ENCODE results near the gene ZNF19. TPM values are rescaled to one million over a fixed set of nuclear protein-coding genes. Genes with fewer than 3 reads are reported as not detected.

The ZNF19 gene
- total and polyA plus RNA-seq, 9 of the 15 experiments (the other 6 are each of a cell fraction or from before 2014, with no cell fraction given): 1.2 to 2.8 (median 1.8) TPM

- H3K27me3 ChIP-seq (ENCODE audit: control insufficient read depth in 2 of 2, insufficient read depth in 2 of 2, low read length in 2 of 2): peaks cover 24 to 43% of the 10 kb centered on the region in 2 experiments
- no peaks in the 10 kb centered on the region for H3K79me2 ChIP-seq (ENCODE audit: control insufficient read depth, insufficient read depth, low read length)
- intact Hi-C loops (cut with micrococcal nuclease): no loop called here
- no peak overlapping the region for H3K27ac ChIP-seq (ENCODE audit: extremely low read depth, low read depth, low read length)
- TF ChIP-seq CEBPZ (IDR thresholded peaks at IDR 0.05; ENCODE audit: borderline replicate concordance, low read depth, low read length) (no peak), MAFG (tag; conservative IDR thresholded peaks at IDR 0.05) (peak; percentile 55; the same call in 1 of the 2 replicates), ZBTB9 (CRISPR knock-in tag; IDR thresholded peaks at IDR 0.05) (no peak), SMAD4 (CRISPR knock-in tag; conservative IDR thresholded peaks at IDR 0.05) (no peak), ZNF316 (IDR thresholded peaks at IDR 0.05) (peak; percentile 83), PHB (CRISPR knock-in tag; IDR thresholded peaks at IDR 0.05) (no peak), ZNF121 (CRISPR knock-in tag; conservative IDR thresholded peaks at IDR 0.05) (no peak), MTA1 (IDR thresholded peaks at IDR 0.05; ENCODE audit: borderline replicate concordance) (no peak), C11orf30 (IDR thresholded peaks at IDR 0.05; ENCODE audit: low read depth) (peak; percentile 41; the same call in 1 of the 2 replicates), NUFIP1 (IDR thresholded peaks at IDR 0.05; ENCODE audit: partially characterized antibody) (no peak), ZNF696 (CRISPR knock-in tag; conservative IDR thresholded peaks at IDR 0.05) (no peak)
- ATAC-seq (no peak), DNase-seq (ENCODE audit: extremely low read depth in 1 of 4, low spot score in 3 of 4) (no peak), FAIRE-seq (no peak)
- BruUV-seq (replicated peaks): no TSS peak
- H3K4me1 ChIP-seq (replicated peaks in 1 of 2; ENCODE audit: control insufficient read depth in 2 of 2, insufficient read depth in 2 of 2, low read length in 2 of 2): no peaks in the 10 kb centered on the region
- H3K4me3 ChIP-seq: no peak overlapping the region
- CTCF ChIA-PET (ENCODE audit: low intra/inter-chr PET ratio): interaction anchor here (0.7 kb wide), 1 partner anchor 24 kb away, joined by 3 read pairs; no protein-coding TSS in a partner anchor
- H3K36me3 ChIP-seq (ENCODE audit: control insufficient read depth, insufficient read depth, low read length): no peaks in the 10 kb centered on the region
- H3K9me1 ChIP-seq (ENCODE audit: control insufficient read depth, insufficient read depth, low read length): no peaks in the 10 kb centered on the region
- no peaks in the 10 kb centered on the region for H4K20me1 ChIP-seq (replicated peaks; ENCODE audit: control insufficient read depth, insufficient read depth, low read length)
- H3K4me2 ChIP-seq (ENCODE audit: insufficient read depth, low read length): no peak overlapping the region
- POLR2A ChIA-PET: no interaction called here
- no peak overlapping the region for H3K9ac ChIP-seq (ENCODE audit: insufficient read depth in 1 of 2, low read depth in 2 of 2, low read length in 2 of 2)
- no peaks in the 10 kb centered on the region for H3K9me3 ChIP-seq (replicated peaks; ENCODE audit: control insufficient read depth, insufficient read depth, low read depth, low read length)
- WGBS (ENCODE audit: insufficient coverage, low coverage, missing lambda C conversion rate): 0% methylated on average over 4 of the region's 4 CpGs
- in situ Hi-C loops (cut with MboI): no loop called here
- no peak overlapping the region for H2AFZ ChIP-seq (ENCODE audit: low read depth, low read length)
Measured at GRCh38 chr16:71528863-71529262, 39.7 kb upstream of the ZNF19 start.
